LNCAP (cell line): Measurements from ENCODE around the gene DDX27.

Experiments
- TF ChIP-seq, protein P1 (sequence below): fragments of 450-650 bp; IDR thresholded peaks from 2 replicates; pipeline ENCODE4 v1.5.1; 2017; ENCODE audit warnings: mild to moderate bottlenecking

Gene DDX27

DNA sequence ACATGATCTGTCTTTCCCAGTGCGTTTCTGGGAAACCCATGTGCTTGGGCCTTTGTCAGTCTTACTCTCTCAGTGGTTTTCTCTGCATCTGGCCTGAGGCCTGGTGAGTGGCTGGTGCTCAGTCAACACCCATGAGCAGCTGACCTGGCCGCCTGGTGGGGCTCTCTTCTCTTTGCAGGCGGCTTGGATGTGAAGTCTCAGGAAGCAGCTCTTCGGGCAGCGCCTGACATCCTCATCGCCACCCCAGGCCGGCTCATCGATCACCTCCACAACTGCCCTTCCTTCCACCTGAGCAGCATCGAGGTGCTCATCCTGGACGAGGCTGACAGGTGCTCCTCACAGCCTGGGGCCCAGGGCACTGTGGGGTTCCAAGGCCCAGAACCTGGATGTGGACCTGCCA is 10.8 kb downstream of the DDX27 start:
- TF ChIP-seq, protein P1, sequence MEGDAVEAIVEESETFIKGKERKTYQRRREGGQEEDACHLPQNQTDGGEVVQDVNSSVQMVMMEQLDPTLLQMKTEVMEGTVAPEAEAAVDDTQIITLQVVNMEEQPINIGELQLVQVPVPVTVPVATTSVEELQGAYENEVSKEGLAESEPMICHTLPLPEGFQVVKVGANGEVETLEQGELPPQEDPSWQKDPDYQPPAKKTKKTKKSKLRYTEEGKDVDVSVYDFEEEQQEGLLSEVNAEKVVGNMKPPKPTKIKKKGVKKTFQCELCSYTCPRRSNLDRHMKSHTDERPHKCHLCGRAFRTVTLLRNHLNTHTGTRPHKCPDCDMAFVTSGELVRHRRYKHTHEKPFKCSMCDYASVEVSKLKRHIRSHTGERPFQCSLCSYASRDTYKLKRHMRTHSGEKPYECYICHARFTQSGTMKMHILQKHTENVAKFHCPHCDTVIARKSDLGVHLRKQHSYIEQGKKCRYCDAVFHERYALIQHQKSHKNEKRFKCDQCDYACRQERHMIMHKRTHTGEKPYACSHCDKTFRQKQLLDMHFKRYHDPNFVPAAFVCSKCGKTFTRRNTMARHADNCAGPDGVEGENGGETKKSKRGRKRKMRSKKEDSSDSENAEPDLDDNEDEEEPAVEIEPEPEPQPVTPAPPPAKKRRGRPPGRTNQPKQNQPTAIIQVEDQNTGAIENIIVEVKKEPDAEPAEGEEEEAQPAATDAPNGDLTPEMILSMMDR = no peak

DNA sequence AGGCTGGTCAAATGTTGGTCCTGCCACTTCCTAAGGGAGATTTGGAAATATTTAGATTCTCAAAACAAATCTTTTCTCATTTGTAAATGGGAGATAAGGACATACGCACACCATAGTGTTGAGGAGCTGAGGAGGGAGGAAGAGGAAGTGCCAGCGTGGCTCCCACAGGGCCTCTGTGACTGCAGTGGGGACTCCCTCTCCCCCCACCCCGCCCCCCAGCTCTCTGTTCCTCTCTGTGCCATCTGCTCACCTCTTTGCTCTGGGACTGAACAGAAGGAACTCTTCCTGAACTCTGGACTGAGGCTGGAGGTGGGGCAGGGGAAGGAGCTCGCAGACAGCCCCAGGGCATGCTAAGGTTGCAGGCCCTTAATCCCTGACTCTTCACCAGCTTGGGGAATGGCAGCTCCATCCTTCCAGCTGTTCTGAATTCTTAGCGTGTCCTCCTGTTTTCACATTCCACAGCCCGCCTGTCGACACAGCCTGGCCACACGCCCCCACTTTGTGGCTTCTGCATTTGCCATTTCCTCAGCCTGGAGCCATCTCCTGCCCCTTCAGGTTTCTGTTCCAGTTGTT is 11.4 kb downstream of the DDX27 start:
- TF ChIP-seq, protein P1 = no peak

DNA sequence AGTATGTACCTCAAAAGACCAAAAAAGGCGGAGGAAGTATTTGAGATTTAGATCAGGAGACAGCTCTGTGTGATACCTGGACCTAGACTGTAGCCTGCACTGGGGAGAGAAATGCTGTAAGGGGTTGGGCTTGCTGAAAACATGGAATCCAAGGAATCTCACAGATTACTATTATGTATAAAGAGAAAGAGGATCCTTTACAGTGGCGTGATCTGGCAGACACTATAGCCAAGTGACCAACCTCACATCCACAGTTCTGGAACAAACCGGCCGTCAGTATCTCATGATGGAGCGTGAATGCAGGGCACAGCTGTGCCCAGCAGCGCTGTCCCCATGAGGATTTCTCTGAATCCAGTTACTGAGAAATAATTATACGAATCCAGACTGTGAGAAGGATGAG is 12.3 kb downstream of the DDX27 start:
- TF ChIP-seq, protein P1 = no peak

DNA sequence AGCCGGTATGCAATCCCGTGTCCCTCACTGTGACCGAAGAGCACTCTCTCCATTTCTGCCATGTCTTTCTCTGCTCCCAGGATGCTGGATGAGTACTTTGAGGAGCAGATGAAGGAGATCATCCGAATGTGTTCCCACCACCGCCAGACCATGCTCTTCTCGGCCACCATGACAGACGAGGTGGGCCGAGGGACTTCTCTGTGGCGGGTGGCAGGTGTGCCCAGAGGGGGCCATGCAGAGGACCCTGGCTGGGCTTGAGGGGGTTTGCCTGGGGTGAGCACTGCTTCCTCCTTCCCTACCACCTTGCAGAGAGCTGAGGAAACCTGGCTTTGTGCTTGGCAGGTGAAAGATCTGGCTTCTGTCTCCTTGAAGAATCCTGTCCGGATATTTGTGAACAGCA is 14.0 kb downstream of the DDX27 start:
- TF ChIP-seq, protein P1 = no peak

DNA sequence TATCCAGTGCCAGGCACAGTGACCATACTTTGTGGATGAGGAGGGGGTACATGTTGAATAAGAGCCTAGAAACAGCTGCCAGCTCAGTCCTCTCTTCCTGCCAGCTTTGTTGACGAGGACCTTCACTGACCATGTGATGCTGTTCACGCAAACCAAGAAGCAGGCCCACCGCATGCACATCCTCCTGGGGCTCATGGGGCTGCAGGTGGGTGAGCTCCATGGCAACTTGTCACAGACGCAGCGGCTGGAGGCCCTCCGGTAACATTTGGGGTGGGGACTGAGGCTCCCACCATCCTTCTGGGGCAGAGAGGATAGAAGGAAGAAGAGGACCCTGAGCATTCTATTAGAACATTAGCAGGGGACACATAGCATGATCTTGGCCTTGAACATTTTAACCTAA is 15.6 kb downstream of the DDX27 start:
- TF ChIP-seq, protein P1 = no peak

DNA sequence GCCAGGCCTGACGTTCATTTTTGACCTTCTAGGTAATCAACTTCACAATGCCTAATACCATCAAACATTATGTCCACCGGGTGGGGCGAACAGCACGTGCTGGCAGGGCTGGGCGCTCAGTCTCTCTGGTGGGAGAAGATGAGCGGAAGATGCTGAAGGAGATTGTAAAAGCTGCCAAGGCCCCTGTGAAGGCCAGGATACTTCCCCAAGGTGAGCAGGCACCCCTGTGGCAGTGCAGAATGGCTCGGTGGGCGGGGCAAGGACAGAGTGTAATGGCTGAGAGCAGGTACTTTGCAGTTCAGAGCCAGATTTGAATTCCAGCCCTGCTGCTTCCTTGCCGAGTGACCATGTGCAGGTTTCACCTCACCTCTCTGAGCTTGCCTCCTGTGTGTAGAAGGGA is 17.1 kb downstream of the DDX27 start:
- TF ChIP-seq, protein P1 = no peak

DNA sequence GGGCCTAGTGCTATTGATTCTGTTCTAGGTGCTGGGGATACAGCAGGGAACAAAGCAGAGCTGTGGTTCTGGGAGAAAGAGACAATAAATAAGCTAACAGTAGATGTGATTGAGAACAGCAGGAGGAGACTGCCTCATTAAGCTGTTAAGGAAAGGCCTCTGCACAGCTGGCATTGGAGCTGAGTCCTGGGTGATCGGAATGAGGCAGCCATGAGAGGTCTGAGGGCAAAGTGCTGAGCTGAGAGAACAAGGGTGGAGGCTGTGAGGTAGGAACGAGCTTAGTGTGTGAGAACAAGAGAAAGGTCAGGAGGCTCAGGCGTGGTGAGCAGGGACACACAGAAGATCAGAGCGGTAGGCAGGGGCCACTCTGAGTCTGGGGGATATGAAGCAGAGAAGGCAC is 18.3 kb downstream of the DDX27 start:
- TF ChIP-seq, protein P1 = no peak
